WI38 (cell line): ENCODE results near the gene ULBP3.

Experiments
- H3K4me3 ChIP-seq: 2 replicates; pipeline ENCODE4 v1.5.1; 2011; ENCODE audit warnings: low read depth, mild to moderate bottlenecking, control low read depth, low read length
- TF ChIP-seq, protein P1 (sequence below): IDR thresholded peaks from 2 replicates; pipeline ENCODE4 v1.5.1; 2012; ENCODE audit warnings: low read depth, mild to moderate bottlenecking, control low read depth, low read length

The ULBP3 gene

DNA sequence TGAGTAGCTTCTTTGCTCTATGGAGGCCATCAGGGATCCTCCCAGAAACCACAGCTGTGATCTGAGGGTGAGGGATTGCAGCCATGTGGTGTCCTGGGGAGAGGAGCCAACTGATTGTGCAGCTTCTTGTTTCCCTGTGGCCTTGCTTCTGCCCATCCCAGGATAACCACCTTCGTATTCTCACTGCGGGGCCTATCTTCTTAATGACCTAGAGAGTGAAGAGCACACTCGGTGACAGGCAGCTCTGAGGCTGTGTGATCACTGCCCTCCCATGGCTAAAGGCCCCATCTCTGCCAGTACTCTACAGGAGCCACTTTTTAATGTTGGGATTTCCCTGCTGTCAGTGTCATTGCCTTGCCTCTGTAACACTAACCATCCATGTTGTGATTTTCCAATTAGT, 38.3 kb downstream of the ULBP3 start:
- TF ChIP-seq, protein P1, sequence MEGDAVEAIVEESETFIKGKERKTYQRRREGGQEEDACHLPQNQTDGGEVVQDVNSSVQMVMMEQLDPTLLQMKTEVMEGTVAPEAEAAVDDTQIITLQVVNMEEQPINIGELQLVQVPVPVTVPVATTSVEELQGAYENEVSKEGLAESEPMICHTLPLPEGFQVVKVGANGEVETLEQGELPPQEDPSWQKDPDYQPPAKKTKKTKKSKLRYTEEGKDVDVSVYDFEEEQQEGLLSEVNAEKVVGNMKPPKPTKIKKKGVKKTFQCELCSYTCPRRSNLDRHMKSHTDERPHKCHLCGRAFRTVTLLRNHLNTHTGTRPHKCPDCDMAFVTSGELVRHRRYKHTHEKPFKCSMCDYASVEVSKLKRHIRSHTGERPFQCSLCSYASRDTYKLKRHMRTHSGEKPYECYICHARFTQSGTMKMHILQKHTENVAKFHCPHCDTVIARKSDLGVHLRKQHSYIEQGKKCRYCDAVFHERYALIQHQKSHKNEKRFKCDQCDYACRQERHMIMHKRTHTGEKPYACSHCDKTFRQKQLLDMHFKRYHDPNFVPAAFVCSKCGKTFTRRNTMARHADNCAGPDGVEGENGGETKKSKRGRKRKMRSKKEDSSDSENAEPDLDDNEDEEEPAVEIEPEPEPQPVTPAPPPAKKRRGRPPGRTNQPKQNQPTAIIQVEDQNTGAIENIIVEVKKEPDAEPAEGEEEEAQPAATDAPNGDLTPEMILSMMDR: no peak
- no peak overlapping the region for H3K4me3 ChIP-seq

DNA sequence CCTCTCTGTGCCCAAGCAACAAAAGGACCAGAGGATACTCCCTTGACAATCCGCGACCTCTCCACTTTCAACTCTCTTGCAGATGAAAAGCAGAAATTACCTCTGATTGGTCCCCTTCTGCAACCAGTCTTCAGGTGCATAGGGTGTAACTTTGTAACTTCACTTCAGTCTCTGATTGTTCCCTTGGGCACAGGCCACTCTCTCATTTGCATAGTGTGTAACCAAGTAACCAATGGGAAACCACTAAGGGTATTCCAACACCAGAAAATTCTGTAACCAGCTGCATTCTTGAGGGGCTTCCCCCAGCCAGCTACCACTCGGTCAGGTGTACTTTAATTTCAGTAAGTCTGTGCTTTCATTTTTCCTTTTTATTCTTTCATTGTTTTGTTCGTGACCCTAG, 39.2 kb downstream of the ULBP3 start:
- TF ChIP-seq, protein P1: no peak
- H3K4me3 ChIP-seq: no peak overlapping the region

DNA sequence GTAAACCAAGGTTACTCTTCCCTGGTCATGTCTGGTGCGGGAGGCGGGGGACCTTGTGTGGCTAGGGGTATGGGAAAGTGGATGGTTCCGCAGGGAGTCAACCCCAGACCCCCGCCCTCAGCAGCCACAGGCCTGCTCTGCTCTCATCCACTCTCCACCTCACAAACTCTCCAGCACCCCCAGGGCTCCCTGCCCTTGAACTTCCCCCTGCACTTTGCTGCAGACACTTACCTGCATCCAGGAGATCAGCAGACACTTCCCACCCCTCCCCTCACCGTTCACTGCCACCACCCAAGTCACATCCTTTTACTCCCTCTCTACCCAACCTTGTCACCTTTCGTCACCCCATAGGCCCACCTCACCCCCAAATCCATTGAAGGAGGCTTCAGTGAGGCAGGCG, 39.6 kb downstream of the ULBP3 start:
- TF ChIP-seq, protein P1: no peak

DNA sequence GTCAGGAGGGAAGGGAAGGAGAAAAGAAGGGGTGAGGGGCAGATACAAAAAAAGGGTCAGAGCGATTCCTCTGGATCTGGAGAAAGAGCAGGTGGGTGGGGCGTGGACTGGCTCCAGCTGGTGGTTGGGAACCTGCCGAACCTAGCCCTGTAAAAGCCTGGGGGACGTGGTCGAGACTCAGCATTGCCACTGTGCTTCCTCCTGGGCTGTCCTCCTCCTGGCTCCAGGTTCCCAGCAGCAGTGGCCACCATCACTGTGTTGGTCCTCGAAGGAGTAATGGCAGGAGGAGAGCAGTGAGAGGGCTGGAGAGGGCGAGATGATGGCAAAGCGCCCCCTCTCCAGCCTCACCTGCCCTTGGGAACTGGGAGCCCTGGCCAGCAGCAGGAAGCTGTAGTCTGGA, 40.1 kb downstream of the ULBP3 start:
- TF ChIP-seq, protein P1: no peak

More for the DNA sequence above, 39.6 kb downstream of the ULBP3 start:
- no peak overlapping the region for H3K4me3 ChIP-seq

DNA sequence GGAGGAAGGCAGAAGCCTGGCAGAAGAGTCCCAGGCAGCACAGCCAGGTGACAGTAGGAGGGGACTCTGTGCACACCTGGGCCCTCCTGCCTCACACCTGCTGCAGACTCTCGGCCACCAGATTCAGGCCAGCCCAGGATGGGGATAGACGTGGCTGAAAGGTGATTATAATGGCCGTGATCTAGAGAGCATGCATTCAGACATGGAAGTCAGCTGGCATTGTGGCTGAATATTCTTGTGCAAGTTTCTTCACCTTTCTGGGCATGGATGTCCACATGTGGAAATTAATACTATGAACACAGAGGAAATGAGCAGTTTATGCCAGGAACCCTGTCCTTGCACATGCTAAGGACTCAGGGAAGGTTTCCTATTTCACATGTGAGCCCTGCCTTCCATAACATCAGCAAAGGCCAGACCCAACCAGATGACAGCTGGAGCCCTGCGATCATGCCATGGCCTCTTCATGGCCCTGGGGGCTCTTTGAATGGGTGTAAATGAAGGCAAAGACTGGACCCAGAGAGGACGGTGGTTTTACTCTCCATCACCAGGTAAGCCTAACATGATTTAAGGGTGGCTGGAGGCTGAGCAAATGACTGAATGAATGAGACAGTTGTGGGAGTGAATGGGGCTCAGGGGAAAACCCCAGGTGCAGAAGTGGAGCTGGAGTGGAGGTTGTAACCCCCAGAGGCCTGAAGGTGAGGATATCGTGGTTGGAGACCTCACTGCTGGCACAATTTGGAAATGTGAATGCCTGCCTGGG, 40.9 kb downstream of the ULBP3 start:
- no peak overlapping the region for H3K4me3 ChIP-seq
- TF ChIP-seq, protein P1: no peak

More for the DNA sequence above, 40.1 kb downstream of the ULBP3 start:
- no peak overlapping the region for H3K4me3 ChIP-seq

DNA sequence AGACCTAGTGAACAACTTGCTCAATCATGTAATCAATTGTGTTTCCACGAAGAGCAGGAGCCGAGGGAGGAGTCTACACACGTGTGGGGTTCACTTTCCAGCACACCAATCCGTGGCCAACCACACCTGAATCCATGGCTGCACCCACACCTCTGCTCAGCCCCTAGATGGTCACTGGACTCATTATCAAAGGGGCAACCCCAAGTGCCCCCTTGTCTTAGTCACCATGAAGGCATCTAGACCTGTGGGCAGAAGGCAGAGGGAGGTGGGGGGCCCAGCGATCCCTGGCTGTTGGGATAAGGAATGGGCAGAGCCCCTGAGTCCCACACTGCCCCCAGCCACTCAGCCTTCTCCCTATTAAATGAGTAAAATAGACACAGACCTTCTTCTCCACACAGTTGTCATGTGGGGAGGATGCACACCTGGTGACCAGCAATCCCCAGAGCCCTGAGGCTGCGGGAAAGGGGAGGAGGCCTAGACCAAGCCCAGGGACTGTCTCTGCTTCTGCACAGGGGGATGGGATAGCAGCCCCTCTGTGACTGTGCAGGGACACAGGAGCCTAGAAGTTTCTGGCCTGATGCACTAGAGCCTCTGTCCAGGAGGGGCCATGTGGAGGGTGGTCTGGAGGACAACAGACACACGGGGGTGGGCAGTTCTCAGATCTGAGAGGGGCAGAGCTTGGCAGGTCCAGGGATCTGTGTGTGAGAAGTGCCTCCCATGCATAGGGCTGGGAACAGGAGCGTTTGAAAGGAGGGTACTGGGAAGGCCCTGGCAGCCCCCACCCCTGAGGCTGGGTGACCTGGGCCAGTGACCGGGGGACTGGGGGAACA, 41.7 kb downstream of the ULBP3 start:
- no peak overlapping the region for H3K4me3 ChIP-seq
- TF ChIP-seq, protein P1: no peak
